Panc1 (cell line): ENCODE results near the gene STEAP1B. TPM values are rescaled to one million over a fixed set of nuclear protein-coding genes. Genes with fewer than 3 reads are reported as not detected.
A peak's percentile ranks its signal among the peaks of the same experiment; 100 is the strongest.

ENCODE experiments used
- ATAC-seq: fragments of 200-7000 bp; cut with Tn5 transposase; 2 replicates; pipeline ENCODE4 v1.9.1; 2020; ENCODE audit warnings: mild to moderate bottlenecking, moderate library complexity
- BruUV-seq: library from RNA; stranded (reverse); fragments of 400-500 nt; replicated peaks from 2 replicates; lab custom pipeline; 2021; lab: Mats Ljungman, UMichigan
- CTCF ChIA-PET: fragments of 300-600 bp; sonication (Branson Sonifier 250); formaldehyde crosslinking; loops from one replicate; lab custom pipeline; 2022; ENCODE audit warnings: antibody characterized with exemption; lab: Charles Lee
- POLR2A ChIA-PET: fragments of 300-600 bp; sonication (Branson Sonifier 250); formaldehyde crosslinking; loops from one replicate; lab custom pipeline; 2022; ENCODE audit warnings: antibody characterized with exemption; lab: Charles Lee
- DNase-seq: peaks from one replicate; pipeline ENCODE4 v3.0.0-alpha.2; 2010; ENCODE audit warnings: low read depth, low spot score
- H3K27ac ChIP-seq: 2 replicates; pipeline ENCODE4 v1.5.1; 2011; ENCODE audit warnings: mild to moderate bottlenecking, low read length, inconsistent platforms
- H3K27me3 ChIP-seq: fragments of 200-500 bp; sonication (Bioruptor generic); 2 replicates; pipeline ENCODE4 v1.6.0; 2014; ENCODE audit warnings: low read length, inconsistent platforms; ENCODE audit not compliant: control insufficient read depth, insufficient read depth
- H3K36me3 ChIP-seq: fragments of 200-500 bp; sonication (Bioruptor generic); 2 replicates; pipeline ENCODE4 v1.5.1; 2014; ENCODE audit warnings: inconsistent platforms, mild to moderate bottlenecking, low read length, moderate library complexity; ENCODE audit not compliant: control insufficient read depth, insufficient read depth
- H3K4me1 ChIP-seq: 2 replicates; pipeline ENCODE4 v1.5.1; 2011; ENCODE audit warnings: inconsistent platforms, mild to moderate bottlenecking, low read length, moderate library complexity; ENCODE audit not compliant: control insufficient read depth, insufficient read depth
- H3K4me3 ChIP-seq, 2 experiments: 2 replicates each; pipeline ENCODE4 v1.5.1; 2011 to 2012; ENCODE audit warnings: low read depth in 2 of 2, low read length in 2 of 2, mild to moderate bottlenecking in 2 of 2, inconsistent platforms in 1 of 2, moderate library complexity in 1 of 2
- H3K9me3 ChIP-seq: fragments of 200-500 bp; sonication (Bioruptor generic); 2 replicates; pipeline ENCODE4 v1.5.1; 2014; ENCODE audit warnings: low read depth, mild to moderate bottlenecking, inconsistent platforms, low read length, moderate library complexity; ENCODE audit not compliant: control insufficient read depth, insufficient read depth
- CTCF ChIP-seq: fragments of 450-650 bp; IDR thresholded peaks from 2 replicates; pipeline ENCODE4 v1.5.1; 2017; ENCODE audit warnings: mild to moderate bottlenecking
- POLR2AphosphoS5 ChIP-seq: IDR thresholded peaks from 2 replicates; pipeline ENCODE4 v1.6.1; 2012; ENCODE audit warnings: mild to moderate bottlenecking, low read depth, low read length, moderate library complexity
- REST ChIP-seq, 2 experiments: IDR thresholded peaks; 2 replicates each; pipeline ENCODE4 v1.6.1; 2011 to 2012; ENCODE audit warnings: low read depth in 2 of 2, control low read depth in 1 of 2, low read length in 1 of 2, mild to moderate bottlenecking in 1 of 2, moderate library complexity in 1 of 2; ENCODE audit not compliant: insufficient read depth in 1 of 2
- SIN3A ChIP-seq: IDR thresholded peaks from 2 replicates; pipeline ENCODE4 v1.6.1; 2012; ENCODE audit warnings: low read depth, mild to moderate bottlenecking, low read length, moderate library complexity, borderline replicate concordance; ENCODE audit not compliant: insufficient read depth
- TCF7L2 ChIP-seq: IDR thresholded peaks from 2 replicates; pipeline ENCODE4 v1.6.1; 2011; ENCODE audit warnings: mild to moderate bottlenecking, low read depth, low read length, inconsistent platforms
- in situ Hi-C: cut with HindIII; loops from 2 replicates; pipeline ENCODE4 v1.10.0; 2016; ENCODE audit warnings: low sequenced_read_pairs, low pct_unique_long_range_greater_than_20kb
- intact Hi-C: fragments of 100-400 bp; cut with micrococcal nuclease; formaldehyde crosslinking; loops from one replicate; pipeline ENCODE4 v1.10.0; 2022; ENCODE audit not compliant: unreplicated experiment
- total RNA-seq: library from RNA; stranded (reverse); gene quantifications from one replicate; pipeline ENCODE4 v1.2.1, GENCODE V29; 2021; ENCODE audit not compliant: unreplicated experiment

Gene STEAP1B
- total RNA-seq, 1 experiment from 2014 or later = 3.3 TPM

- no peaks in the 10 kb centered on the region for H3K36me3 ChIP-seq
- CTCF ChIA-PET = no interaction called here
- intact Hi-C loops (no loop called here), in situ Hi-C loops (no loop called here)
- H3K4me1 ChIP-seq = no peaks in the 10 kb centered on the region
- H3K4me3 ChIP-seq = no peak overlapping the region
- ATAC-seq (0 out of 2 replicates have a peak, but pooled peaks have one; percentile 51), DNase-seq (no peak)
- no peaks in the 10 kb centered on the region for H3K9me3 ChIP-seq
- H3K27ac ChIP-seq = no peak overlapping the region
- POLR2A ChIA-PET = interaction anchor here (0.6 kb wide), 1 partner anchor 20 kb away, joined by 3 read pairs; no protein-coding TSS in a partner anchor
- BruUV-seq = no TSS peak
- TF ChIP-seq SIN3A (no peak), CTCF (no peak), REST (IDR thresholded peaks at IDR 0.05; ENCODE audit: insufficient read depth in 1 of 2, low read depth in 2 of 2, low read length in 1 of 2) (no peak), POLR2AphosphoS5 (no peak), TCF7L2 (no peak)
- H3K27me3 ChIP-seq = no peaks in the 10 kb centered on the region
These were observed 87.9 kb downstream of the STEAP1B start for GRCh38 chr7:22411977-22412693.

- ChIA-PET POLR2A (no interaction called here), CTCF (no interaction called here)
- Histone ChIP-seq H3K4me3 (no peak overlapping the region), H3K4me1 (no peaks in the 10 kb centered on the region), H3K27me3 (no peaks in the 10 kb centered on the region), H3K27ac (no peak overlapping the region), H3K36me3 (no peaks in the 10 kb centered on the region), H3K9me3 (no peaks in the 10 kb centered on the region)
- in situ Hi-C loops (no loop called here), intact Hi-C loops (no loop called here)
- TF ChIP-seq TCF7L2 (no peak), POLR2AphosphoS5 (no peak), CTCF (no peak), REST (IDR thresholded peaks at IDR 0.05; ENCODE audit: insufficient read depth in 1 of 2, low read depth in 2 of 2, low read length in 1 of 2) (no peak), SIN3A (no peak)
- BruUV-seq = no TSS peak
- ATAC-seq (no peak), DNase-seq (no peak)
These were observed 93.3 kb downstream of the STEAP1B start for GRCh38 chr7:22406715-22407114.
